HEK293T (cell line): ENCODE results near the gene TTC32.
"Not testable (repeated sequence)": the region's sequence is repeated elsewhere in the genome, so short reads cannot be mapped to it uniquely, and the experiment has no call there.

ENCODE experiments used
- CTCF ChIA-PET: fragments of 350-600 bp; formaldehyde crosslinking; extraction: SDS; loops from one replicate; lab custom pipeline; 2021; ENCODE audit warnings: antibody characterized with exemption, inconsistent platforms; lab: Yijun Ruan, JAX
- POLR2A ChIA-PET: fragments of 350-600 bp; formaldehyde crosslinking; extraction: SDS; loops from one replicate; lab custom pipeline; 2020; ENCODE audit warnings: antibody characterized with exemption, inconsistent platforms; lab: Yijun Ruan, JAX
- DNase-seq: peaks from one replicate; pipeline ENCODE4 v3.0.0; 2012; ENCODE audit warnings: mixed read lengths; ENCODE audit errors: extremely low spot score
- ARNT ChIP-seq: fragments of 450-650 bp; IDR thresholded peaks from 2 replicates; pipeline ENCODE4 v1.6.1; 2017; ENCODE audit warnings: mild to moderate bottlenecking
- BHLHE40 ChIP-seq: fragments of 450-650 bp; IDR thresholded peaks from 2 replicates; pipeline ENCODE4 v1.6.1; 2016; ENCODE audit warnings: mild to moderate bottlenecking, moderate library complexity, borderline replicate concordance
- CTBP1 ChIP-seq: fragments of 450-650 bp; IDR thresholded peaks from 2 replicates; pipeline ENCODE4 v1.6.1; 2016; ENCODE audit warnings: borderline replicate concordance
- ELF4 ChIP-seq: fragments of 450-650 bp; IDR thresholded peaks from 2 replicates; pipeline ENCODE4 v1.6.1; 2017; ENCODE audit warnings: antibody characterized with exemption
- FOXA1 ChIP-seq: fragments of 450-650 bp; IDR thresholded peaks from 2 replicates; pipeline ENCODE4 v1.6.1; 2016; ENCODE audit warnings: mild to moderate bottlenecking
- FOXK2 ChIP-seq: fragments of 450-650 bp; IDR thresholded peaks from 2 replicates; pipeline ENCODE4 v1.6.1; 2016; ENCODE audit warnings: mild to moderate bottlenecking
- FOXM1 ChIP-seq: fragments of 450-650 bp; IDR thresholded peaks from 2 replicates; pipeline ENCODE4 v1.6.1; 2017; ENCODE audit warnings: mild to moderate bottlenecking, borderline replicate concordance
- HDGF ChIP-seq: fragments of 450-650 bp; IDR thresholded peaks from 2 replicates; pipeline ENCODE4 v1.6.1; 2017; ENCODE audit warnings: antibody characterized with exemption, borderline replicate concordance
- L3MBTL2 ChIP-seq: fragments of 450-650 bp; conservative IDR thresholded peaks from 2 replicates; pipeline ENCODE4 v1.6.1; 2016; ENCODE audit warnings: mild to moderate bottlenecking
- LEF1 ChIP-seq: fragments of 450-650 bp; IDR thresholded peaks from 2 replicates; pipeline ENCODE4 v1.6.1; 2017; ENCODE audit warnings: mild to moderate bottlenecking, borderline replicate concordance
- NFRKB ChIP-seq: fragments of 450-650 bp; IDR thresholded peaks from 2 replicates; pipeline ENCODE4 v1.6.1; 2016; ENCODE audit warnings: mild to moderate bottlenecking, moderate library complexity
- PKNOX1 ChIP-seq: fragments of 450-650 bp; IDR thresholded peaks from 2 replicates; pipeline ENCODE4 v1.6.1; 2016
- SP1 ChIP-seq: fragments of 450-650 bp; IDR thresholded peaks from 2 replicates; pipeline ENCODE4 v1.6.1; 2017
- SUZ12 ChIP-seq: fragments of 450-650 bp; IDR thresholded peaks from 2 replicates; pipeline ENCODE4 v1.6.1; 2016; ENCODE audit warnings: mild to moderate bottlenecking
- TARDBP ChIP-seq: fragments of 450-650 bp; IDR thresholded peaks from 2 replicates; pipeline ENCODE4 v1.6.1; 2016
- ZNF384 ChIP-seq: fragments of 450-650 bp; IDR thresholded peaks from 2 replicates; pipeline ENCODE4 v1.6.1; 2016

The TTC32 gene

DNA sequence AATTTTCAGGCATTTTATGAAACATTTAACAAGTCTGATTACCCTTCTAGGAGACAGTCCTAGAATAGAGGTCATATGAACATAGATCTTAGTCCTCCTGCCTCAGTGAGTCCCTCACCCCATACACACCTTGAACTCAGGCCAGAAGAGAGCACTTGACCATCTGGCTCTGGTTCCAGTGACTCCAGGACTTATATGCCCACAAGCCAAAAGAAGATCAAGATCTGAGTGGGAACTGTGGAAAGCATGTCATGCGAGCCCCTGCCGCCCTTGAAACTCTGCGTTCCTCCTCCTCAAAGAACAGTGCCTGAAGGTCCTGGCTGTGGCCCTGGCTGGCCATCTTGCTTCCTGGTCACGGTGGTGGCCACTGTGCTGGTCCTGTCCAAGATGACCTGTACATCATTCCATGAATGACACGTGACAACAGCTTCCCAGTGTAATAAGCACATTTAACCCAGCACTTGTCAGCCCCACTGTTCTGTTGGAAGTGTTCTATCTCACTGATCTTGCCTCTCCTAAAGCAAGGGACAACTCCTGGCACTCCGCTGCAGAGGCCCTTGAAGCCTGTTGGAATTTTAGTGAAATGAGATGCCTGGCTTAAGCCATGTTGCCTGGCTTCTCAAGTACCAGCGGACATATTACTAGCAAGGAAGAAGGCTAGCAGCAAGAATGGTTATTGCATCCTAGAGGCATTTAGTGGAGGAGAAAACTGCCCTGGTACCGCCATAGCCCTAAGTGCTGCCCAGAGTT, 17.6 kb downstream of the TTC32 start:
- TF ChIP-seq TARDBP (no peak), NFRKB (no peak), L3MBTL2 (no peak), ARNT (no peak), ZNF384 (no peak), LEF1 (no peak), FOXM1 (no peak), PKNOX1 (no peak), BHLHE40 (no peak), FOXK2 (no peak), SUZ12 (no peak), ELF4 (no peak), CTBP1 (no peak), HDGF (no peak), SP1 (no peak), FOXA1 (no peak)
- ChIA-PET CTCF (no interaction called here), POLR2A (no interaction called here)
- DNase-seq = no peak

DNA sequence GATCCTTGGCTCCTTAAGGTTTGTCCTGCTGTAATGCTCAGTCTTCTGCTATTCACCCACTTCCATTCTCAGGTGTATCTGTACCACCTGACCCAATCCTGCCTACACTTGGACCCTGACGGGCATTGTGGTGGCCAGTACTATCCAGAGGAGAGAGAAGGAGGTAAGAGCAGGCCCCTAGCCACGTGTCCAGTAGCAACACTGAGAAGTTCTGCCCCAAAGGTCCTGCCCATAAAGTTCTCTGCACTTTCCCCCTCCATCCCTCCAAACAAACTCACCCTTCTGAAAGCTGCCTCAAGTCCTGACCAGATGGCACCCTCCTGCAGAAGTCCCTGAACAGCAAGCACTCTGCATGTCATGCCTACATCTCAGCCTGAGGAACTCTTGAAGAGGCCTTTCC, 18.3 kb downstream of the TTC32 start:
- TF ChIP-seq PKNOX1 (no peak), FOXA1 (no peak), ELF4 (no peak), ZNF384 (no peak), NFRKB (no peak), BHLHE40 (no peak), CTBP1 (no peak), LEF1 (no peak), TARDBP (no peak), FOXK2 (no peak), HDGF (no peak), ARNT (no peak), SUZ12 (no peak), L3MBTL2 (no peak), FOXM1 (no peak), SP1 (no peak)
- ChIA-PET CTCF (no interaction called here), POLR2A (no interaction called here)
- DNase-seq = no peak

- no peak for DNase-seq
- POLR2A ChIA-PET = no interaction called here
- TF ChIP-seq PKNOX1 = no peak
- TF ChIP-seq SUZ12 = no peak
- no peak for TF ChIP-seq BHLHE40
- no peak for TF ChIP-seq FOXM1
- TF ChIP-seq ZNF384 = no peak
- TF ChIP-seq FOXK2 = no peak
- TF ChIP-seq NFRKB = no peak
- TF ChIP-seq SP1 = no peak
- no peak for TF ChIP-seq FOXA1
- TF ChIP-seq ELF4 = no peak
- TF ChIP-seq CTBP1 = no peak
- CTCF ChIA-PET = no interaction called here
These were observed 19.5 kb downstream of the TTC32 start for GRCh38 chr2:19882286-19882685.

DNA sequence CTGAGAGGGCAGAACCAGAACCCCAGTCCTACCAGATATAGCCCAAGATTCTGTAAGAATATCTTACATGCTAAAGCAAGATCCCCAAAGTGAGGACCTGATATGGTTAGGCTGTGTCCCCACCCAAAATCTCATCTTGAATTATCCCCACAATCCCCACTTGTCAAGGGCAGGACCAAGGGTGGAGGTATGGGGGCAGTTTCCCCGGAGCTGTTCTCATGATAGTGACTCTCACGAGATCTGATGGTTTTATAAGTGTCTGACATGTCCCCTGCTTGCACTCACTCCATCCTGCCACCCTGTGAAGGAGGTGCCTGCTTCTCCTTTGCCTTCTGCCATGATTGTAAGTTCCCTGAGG, 19.9 kb downstream of the TTC32 start:
- ChIA-PET POLR2A (no interaction called here), CTCF (no interaction called here)
- TF ChIP-seq FOXM1 (no peak), CTBP1 (no peak), NFRKB (no peak), FOXK2 (no peak), BHLHE40 (no peak), ARNT (no peak), FOXA1 (no peak), TARDBP (no peak), LEF1 (no peak), SUZ12 (no peak), HDGF (no peak), ZNF384 (no peak), ELF4 (no peak), L3MBTL2 (no peak)
- no peak for DNase-seq

GRCh38 chr2:19881221-19881907, 20.4 kb downstream of the TTC32 start:
- DNase-seq = no peak
- ChIA-PET POLR2A (no interaction called here), CTCF (no interaction called here)
- TF ChIP-seq NFRKB (no peak), PKNOX1 (no peak), ARNT (no peak), FOXA1 (no peak), CTBP1 (no peak), L3MBTL2 (no peak), HDGF (no peak), FOXK2 (no peak), FOXM1 (no peak), SP1 (no peak), SUZ12 (no peak)

DNA sequence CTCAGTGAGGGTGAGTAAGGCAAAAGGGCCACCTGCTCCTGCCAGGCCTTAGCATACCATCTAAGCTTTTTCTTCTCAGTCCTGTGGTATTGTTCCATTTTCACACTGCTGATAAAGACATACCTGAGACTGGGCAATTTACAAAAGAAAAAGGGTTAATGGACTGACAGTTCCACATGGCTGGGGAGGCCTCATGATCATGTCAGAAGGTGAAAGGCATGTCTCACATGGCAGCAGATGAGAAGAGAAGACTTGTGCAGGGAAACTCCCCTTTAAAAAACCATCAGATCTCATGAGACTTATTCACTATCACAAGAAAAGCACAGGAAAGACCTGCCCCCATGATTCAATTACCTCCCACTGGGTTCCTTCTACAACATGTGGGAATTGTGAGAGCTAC, 21.6 kb downstream of the TTC32 start:
- DNase-seq, CTCF ChIA-PET, POLR2A ChIA-PET: not testable (repeated sequence)
